Skin of body (tissue), 2 donors: ENCODE data around the gene TOR4A. TPM values are rescaled to one million over a fixed set of nuclear protein-coding genes. Genes with fewer than 3 reads are reported as not detected.

ENCODE experiments used
- DNase-seq: peaks from one replicate; lab custom pipeline; 2025; lab: John Stamatoyannopoulos, UW
- total RNA-seq: library from RNA; depleted of rRNA; stranded (reverse); fragments of >200 nt; gene quantifications from one replicate; pipeline ENCODE4 v1.2.3, GENCODE V29; 2014

TOR4A gene
- total RNA-seq, 1 donor from 2014 or later = 1.7 TPM

GRCh38 chr9:137294091-137294680 is 16.7 kb downstream of the TOR4A start:
- no peak for DNase-seq

- no peak for DNase-seq
These were observed 17.2 kb downstream of the TOR4A start for GRCh38 chr9:137294681-137295237.

- no peak for DNase-seq
These were observed 17.8 kb downstream of the TOR4A start for GRCh38 chr9:137295238-137295811.

- DNase-seq = no peak
These were observed 18.5 kb downstream of the TOR4A start for GRCh38 chr9:137295849-137296669.

GRCh38 chr9:137296670-137297664 is 19.4 kb downstream of the TOR4A start:
- no peak for DNase-seq

- DNase-seq = no peak
These were observed 20.4 kb downstream of the TOR4A start for GRCh38 chr9:137297966-137298365.

- no peak for DNase-seq
These were observed 21.1 kb downstream of the TOR4A start for GRCh38 chr9:137298401-137299202.

- no peak for DNase-seq
These were observed 21.7 kb downstream of the TOR4A start for GRCh38 chr9:137299203-137299565.

GRCh38 chr9:137299938-137300337 is 22.4 kb downstream of the TOR4A start:
- no peak for DNase-seq

- DNase-seq = no peak
These were observed 23.1 kb downstream of the TOR4A start for GRCh38 chr9:137300567-137301080.

- DNase-seq = no peak
These were observed 23.8 kb downstream of the TOR4A start for GRCh38 chr9:137301081-137301947.

GRCh38 chr9:137302118-137302448 is 24.6 kb downstream of the TOR4A start, which contains the start of gene NRARP:
NRARP (minus strand) TSS chr9:137302271; CDS start chr9:137301928, 343 bp downstream.
- peak; percentile 37 for DNase-seq

GRCh38 chr9:137302449-137303150 is 25.1 kb downstream of the TOR4A start:
- no peak for DNase-seq

- DNase-seq = no peak
These were observed 25.8 kb downstream of the TOR4A start for GRCh38 chr9:137303151-137303892.

GRCh38 chr9:137303893-137304382 is 26.4 kb downstream of the TOR4A start:
- no peak for DNase-seq

- DNase-seq = no peak
These were observed 27.0 kb downstream of the TOR4A start for GRCh38 chr9:137304383-137305059.
